BJ (cell line): ENCODE measurements around the gene OPCML. TPM values are rescaled to one million over a fixed set of nuclear protein-coding genes. Genes with fewer than 3 reads are reported as not detected.

ENCODE experiments used
- CTCF ChIA-PET: fragments of 350-600 bp; formaldehyde crosslinking; extraction: SDS; loops from one replicate; lab custom pipeline; 2021; ENCODE audit warnings: antibody characterized with exemption, inconsistent platforms; lab: Yijun Ruan, JAX
- POLR2A ChIA-PET: fragments of 300-600 bp; sonication (Branson Sonifier 250); formaldehyde crosslinking; extraction: SDS; loops from one replicate; lab custom pipeline; 2021; ENCODE audit warnings: antibody characterized with exemption; lab: Charles Lee
- DNase-seq: peaks from one replicate; pipeline ENCODE4 v3.0.0-alpha.2; 2011; ENCODE audit warnings: low read depth
- H3K27me3 ChIP-seq: 2 replicates; pipeline ENCODE4 v1.6.0; 2011; ENCODE audit warnings: low read length; ENCODE audit not compliant: control insufficient read depth, insufficient read depth
- H3K36me3 ChIP-seq: 2 replicates; pipeline ENCODE4 v1.5.1; 2011; ENCODE audit warnings: low read length; ENCODE audit not compliant: control insufficient read depth, insufficient read depth
- H3K4me3 ChIP-seq: 2 replicates; pipeline ENCODE4 v1.5.1; 2011; ENCODE audit warnings: low read depth, mild to moderate bottlenecking, control low read depth, low read length
- CTCF ChIP-seq: IDR thresholded peaks from 2 replicates; pipeline ENCODE4 v1.5.1; 2011; ENCODE audit warnings: low read depth, mild to moderate bottlenecking, control low read depth, inconsistent platforms, low read length, moderate library complexity; ENCODE audit not compliant: insufficient read depth
- polyA plus RNA-seq: library from polyadenylated mRNA; depleted of rRNA; stranded (reverse); fragments of >200 nt; gene quantifications from 2 replicates; pipeline ENCODE4 v1.2.3, GENCODE V29; 2011

Gene OPCML
- polyA plus RNA-seq, 1 experiment = 2.0 TPM

DNA sequence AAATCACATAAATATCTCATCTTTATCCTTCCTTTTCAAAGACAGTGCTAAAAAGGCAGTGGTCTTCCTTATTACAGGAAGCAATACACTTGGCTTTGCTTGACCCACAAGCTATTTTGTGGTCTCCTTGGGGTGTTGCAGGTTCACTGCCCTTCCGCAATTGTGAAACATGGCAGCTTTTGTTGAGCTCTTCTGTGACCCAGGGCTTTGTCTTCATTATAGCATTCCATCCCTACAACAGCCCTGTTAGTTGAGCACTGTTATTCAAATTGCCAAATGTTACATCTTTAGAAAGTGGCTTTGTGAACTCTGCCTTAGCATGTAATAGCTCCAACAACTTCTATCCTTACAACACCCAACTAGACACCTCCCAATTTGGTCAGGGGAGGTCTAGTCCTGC is 107.1 kb downstream of the OPCML start:
- Histone ChIP-seq H3K4me3 (no peak overlapping the region), H3K27me3 (no peaks in the 10 kb centered on the region), H3K36me3 (no peaks in the 10 kb centered on the region)
- ChIA-PET CTCF (no interaction called here), POLR2A (no interaction called here)
- DNase-seq = no peak
- no peak for TF ChIP-seq CTCF

DNA sequence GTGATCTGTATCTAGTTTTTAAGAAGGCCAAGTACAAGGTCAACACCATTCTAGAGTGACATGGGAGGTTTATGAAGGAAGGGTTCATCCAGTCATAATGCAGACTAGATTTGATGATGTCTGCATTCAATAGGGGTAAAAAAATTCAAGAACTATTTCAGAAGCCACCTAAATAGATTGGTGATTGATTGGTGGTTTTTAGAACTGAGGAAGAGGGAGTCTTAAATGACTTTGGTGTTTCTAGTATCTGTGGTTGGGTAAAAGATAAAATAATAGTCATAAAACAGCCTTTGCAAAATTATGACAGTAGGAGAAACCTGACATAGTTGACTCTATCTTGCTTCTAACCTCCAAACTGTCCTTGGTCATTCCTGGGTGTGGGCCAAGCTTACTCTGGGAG is 114.1 kb downstream of the OPCML start:
- POLR2A ChIA-PET = no interaction called here
- TF ChIP-seq CTCF = no peak
- CTCF ChIA-PET = no interaction called here
- Histone ChIP-seq H3K4me3 (no peak overlapping the region), H3K36me3 (no peaks in the 10 kb centered on the region), H3K27me3 (no peaks in the 10 kb centered on the region)
- no peak for DNase-seq

GRCh38 chr11:133414506-133414905 is 117.8 kb downstream of the OPCML start:
- DNase-seq = no peak
- Histone ChIP-seq H3K4me3 (no peak overlapping the region), H3K36me3 (no peaks in the 10 kb centered on the region), H3K27me3 (no peaks in the 10 kb centered on the region)
- ChIA-PET POLR2A (no interaction called here), CTCF (interaction anchor here (0.6 kb wide), 1 partner anchor 1105 kb away, joined by 3 read pairs; no protein-coding TSS in a partner anchor)
- TF ChIP-seq CTCF = no peak

GRCh38 chr11:133413703-133414102 is 118.6 kb downstream of the OPCML start:
- ChIA-PET POLR2A (no interaction called here), CTCF (no interaction called here)
- H3K4me3 ChIP-seq = no peak overlapping the region
- TF ChIP-seq CTCF = no peak
- no peak for DNase-seq
- H3K36me3 ChIP-seq = no peaks in the 10 kb centered on the region
- H3K27me3 ChIP-seq = no peaks in the 10 kb centered on the region

DNA sequence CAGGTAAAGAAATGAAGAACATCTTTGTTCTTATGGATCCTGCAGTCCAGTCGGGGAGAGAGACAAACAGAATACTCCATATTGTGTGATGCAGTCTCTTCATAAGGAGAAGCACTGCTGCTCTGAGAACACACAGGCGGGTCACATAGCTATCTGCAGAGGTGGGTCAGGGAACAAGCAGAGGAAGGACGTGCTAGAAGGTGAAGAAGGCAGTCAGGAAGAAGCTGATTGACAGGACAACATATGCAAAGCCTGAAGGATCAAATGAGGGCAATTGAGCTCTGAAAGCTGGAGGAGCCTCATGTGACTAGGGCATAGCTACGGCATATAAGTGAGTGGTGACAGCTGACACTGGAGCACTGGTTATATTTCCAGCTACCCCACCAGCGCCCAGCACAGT is 122.5 kb downstream of the OPCML start:
- CTCF ChIA-PET = no interaction called here
- no peak for TF ChIP-seq CTCF
- H3K36me3 ChIP-seq = no peaks in the 10 kb centered on the region
- no peaks in the 10 kb centered on the region for H3K27me3 ChIP-seq
- DNase-seq = no peak
- no peak overlapping the region for H3K4me3 ChIP-seq
- POLR2A ChIA-PET = no interaction called here
